GM18517 (cell line): ENCODE results near the gene F3.

Source experiments
- ATAC-seq: cut with Tn5 transposase; IDR thresholded peaks from one replicate; pipeline ENCODE4 v1.9.1; 2021; ENCODE audit warnings: mild to moderate bottlenecking, moderate library complexity; ENCODE audit not compliant: unreplicated experiment

The F3 gene

GRCh38 chr1:94528826-94529225 is 12.7 kb downstream of the F3 start:
- ATAC-seq: no peak

DNA sequence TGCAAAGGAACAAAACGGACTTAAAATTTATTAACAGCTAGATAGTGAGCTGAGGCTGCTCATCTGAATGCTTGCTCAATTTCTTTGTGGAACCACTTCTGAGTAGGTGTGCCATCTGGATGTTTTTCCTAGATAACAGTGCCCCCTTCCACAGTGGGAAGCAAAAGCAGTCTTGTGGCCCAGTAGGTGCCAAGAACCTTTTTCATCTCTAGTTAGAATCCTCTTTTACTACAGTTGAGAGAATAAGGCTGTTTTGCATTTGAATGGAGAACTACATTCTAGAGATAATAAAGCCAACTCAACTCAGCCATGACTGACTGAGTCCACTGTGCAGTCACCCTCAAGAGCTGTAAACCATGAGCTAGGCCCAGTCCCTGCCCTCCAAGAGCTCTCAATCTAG is 13.3 kb downstream of the F3 start:
- no peak for ATAC-seq

- no peak for ATAC-seq
These were observed 14.0 kb downstream of the F3 start for GRCh38 chr1:94527447-94528031.

- ATAC-seq: no peak
These were observed 15.2 kb downstream of the F3 start for GRCh38 chr1:94526152-94526980.

DNA sequence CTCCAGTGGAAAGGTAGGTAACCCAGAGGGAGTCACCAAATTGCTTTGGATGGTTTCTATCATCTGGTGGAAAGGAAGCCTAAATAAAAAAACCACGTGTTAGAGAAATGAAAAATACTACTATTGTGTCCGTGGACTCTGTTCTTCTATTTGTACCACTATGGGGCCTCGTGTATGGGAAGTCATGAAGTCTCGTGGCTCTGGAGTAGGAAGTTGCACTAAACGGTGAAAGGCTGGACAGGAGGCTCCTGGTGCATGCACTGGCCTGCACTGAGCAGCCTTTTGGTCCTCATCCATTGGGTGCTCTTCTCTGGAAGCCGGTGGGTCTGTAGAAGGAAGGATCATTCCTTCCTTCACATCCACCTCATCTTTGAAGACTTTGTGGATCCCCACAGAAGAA is 17.0 kb downstream of the F3 start:
- ATAC-seq: no peak

- no peak for ATAC-seq
These were observed 19.3 kb downstream of the F3 start for GRCh38 chr1:94522304-94522703.

DNA sequence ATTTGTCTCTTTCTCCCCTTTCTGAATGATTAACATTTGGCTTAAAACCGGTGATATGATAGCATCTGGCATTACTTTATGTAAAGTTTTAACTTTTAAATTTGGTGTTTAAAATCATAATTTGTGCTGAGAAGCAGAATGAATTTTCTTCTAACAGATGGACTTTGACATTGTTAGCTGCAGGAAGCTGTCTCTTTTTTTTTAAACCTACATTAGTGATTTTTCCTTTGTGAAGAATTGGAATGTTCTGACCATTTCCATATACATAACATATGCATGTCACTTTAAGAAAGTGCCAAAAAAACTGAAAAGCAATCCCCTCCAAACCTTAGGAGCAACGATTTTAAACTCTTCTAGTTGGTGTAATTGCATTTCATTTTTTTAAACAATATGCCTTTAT is 22.2 kb downstream of the F3 start:
- no peak for ATAC-seq

DNA sequence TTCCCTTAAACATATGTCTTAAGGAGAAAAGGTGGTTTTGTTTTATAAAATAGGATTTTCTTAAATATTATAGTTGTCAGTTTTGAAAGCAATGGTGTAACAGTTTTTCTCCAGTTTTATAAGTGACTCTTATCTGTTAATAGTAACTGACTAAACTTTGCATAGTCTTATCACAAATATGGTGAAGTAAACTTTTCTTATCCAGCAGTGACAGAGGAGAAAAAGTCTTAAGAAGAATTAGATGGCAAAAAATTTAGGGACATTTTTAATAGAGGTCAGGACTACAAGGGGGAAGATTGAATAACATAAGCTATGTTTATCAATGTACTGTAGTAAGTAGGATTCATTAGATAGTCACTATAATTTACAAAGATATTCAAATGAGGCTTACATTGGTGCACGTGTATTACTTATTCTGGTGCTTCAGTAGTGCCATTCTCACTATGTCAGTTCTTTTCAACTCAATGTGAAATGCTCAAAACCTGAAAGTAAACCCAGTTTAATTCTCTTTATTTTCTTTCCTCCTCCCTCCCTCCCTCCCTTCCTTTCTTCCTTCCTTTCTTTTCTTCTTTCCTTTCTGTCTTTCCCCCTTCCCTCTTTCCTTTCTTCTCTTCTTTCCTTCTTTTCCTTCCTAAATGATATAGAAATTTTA is 26.1 kb downstream of the F3 start:
- ATAC-seq: no peak

- ATAC-seq: no peak
These were observed 27.3 kb downstream of the F3 start for GRCh38 chr1:94514095-94514727.

GRCh38 chr1:94512816-94513215 is 28.7 kb downstream of the F3 start:
- ATAC-seq: no peak

GRCh38 chr1:94504601-94505000 is 37.0 kb downstream of the F3 start:
- no peak for ATAC-seq

DNA sequence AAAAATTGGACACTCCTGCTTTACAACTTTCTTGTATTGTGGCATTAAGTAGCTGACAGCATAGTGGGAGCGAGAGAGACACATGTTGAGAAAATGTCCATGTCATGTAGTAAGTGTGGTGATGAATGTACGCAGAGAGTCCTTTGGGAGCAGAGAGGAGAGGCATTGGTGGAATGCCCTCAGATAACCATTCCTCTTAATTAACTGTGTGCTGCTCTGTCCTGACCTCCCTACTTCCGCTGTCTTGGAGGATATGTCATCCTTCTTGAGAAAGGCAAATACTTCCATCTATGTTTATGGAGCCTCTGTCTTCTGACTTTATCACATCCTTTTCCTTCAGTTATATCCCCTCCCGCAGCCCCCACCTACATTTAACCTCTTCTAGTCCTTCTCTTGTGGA is 38.4 kb downstream of the F3 start:
- ATAC-seq: no peak

- no peak for ATAC-seq
These were observed 39.6 kb downstream of the F3 start for GRCh38 chr1:94501935-94502334.

DNA sequence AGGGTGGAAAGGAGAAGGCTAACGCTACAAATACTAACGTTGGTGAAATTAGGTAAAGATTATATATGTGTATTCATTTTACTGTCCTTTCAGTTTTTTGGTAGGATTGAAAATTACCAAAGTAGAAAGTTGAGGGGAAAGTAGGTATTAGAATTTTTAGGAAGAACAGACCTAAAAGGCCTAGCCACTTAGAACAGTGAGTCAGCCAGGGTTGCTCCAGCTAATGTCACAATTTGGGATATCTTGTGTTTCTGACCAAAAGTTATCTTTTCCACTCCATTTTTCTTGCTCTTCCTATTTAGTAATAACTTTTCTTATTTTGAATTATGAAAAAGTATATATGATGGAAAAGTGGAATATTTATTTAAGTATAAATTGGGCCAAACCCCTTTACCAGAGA is 40.1 kb downstream of the F3 start:
- no peak for ATAC-seq

DNA sequence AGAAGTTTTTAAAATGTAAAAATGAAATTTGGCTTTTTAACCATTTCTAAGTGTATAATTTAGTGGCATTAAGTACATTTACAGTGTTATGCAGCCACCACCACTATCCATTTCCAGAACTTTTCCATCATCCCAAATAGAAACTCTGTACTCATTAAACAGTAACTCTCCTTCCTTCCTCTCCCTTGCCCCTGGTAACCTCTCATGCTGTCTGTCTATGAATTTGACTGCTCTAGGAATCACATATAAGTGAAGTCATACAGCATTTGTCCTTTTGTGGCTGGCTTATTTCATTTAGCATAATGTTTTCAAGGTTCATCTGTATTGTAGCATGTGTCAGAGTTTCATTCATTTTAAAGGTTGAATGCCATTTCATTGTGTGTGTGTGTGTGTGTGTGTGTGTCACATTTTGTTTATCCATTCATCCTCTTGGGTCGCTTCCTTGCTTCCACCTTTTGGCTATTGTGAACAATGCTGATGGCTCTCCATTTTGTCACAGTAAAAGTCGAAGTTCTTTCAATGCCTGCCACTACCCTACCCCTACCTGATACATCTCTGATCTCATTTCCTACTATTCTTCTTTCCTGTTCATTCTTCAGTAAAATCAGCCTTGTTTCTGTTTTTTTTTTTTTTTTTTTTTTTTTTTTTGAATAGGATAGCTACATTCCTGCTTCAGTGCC is 45.3 kb downstream of the F3 start:
- ATAC-seq: no peak

- ATAC-seq: no peak
These were observed 51.0 kb downstream of the F3 start for GRCh38 chr1:94490556-94490955.

GRCh38 chr1:94486990-94487389 is 54.6 kb downstream of the F3 start:
- no peak for ATAC-seq

DNA sequence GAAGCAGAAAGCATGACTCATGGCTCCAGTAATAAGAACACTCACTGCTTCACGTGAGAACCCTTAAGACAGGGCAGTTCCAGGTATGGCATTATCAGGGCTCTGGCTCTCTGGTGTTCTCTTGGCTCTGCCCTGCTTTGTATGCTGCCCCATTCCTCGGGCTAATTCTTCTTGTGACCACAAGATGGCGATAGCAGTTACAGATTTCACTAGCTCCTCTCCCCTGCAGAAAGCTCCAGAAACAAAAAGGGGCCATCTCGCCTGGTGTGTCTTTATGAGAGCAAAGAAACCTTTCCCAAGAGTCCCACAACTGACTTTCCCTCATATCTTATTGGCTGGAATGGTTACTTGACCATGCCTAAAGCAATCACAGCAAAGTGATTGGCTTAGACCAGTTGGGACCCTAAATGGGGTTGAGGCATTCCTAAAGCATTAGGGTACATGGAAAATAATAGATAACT is 60.1 kb downstream of the F3 start:
- ATAC-seq: peak; percentile 92

DNA sequence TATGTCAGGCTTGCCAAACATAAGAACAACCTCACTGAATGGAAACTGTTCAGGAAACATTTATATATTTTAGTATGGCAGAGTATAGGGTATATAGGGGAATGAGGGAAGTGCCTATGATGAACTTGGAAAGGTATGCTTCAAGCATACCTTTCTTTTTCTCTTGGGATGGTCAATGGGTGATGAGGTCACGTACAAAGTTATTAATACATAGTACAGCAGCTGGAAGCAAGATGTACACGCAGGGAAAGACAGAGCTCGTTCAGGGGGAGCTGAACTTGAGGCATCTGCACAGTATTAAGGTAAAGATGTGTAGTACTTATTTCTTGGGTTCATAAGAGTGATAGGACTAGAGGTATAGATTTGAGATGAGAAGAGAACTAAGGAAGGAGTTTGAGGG is 61.9 kb downstream of the F3 start:
- ATAC-seq: no peak
